GM21576 (cell line): ENCODE results near the gene ACTR3C.

ENCODE experiments used
- ATAC-seq: cut with Tn5 transposase; IDR thresholded peaks from one replicate; pipeline ENCODE4 v1.9.1; 2021; ENCODE audit warnings: mild to moderate bottlenecking, moderate library complexity; ENCODE audit not compliant: unreplicated experiment

Gene ACTR3C

GRCh38 chr7:150359622-150360362 is 36.4 kb upstream of the ACTR3C start:
- no peak for ATAC-seq

GRCh38 chr7:150358988-150359621 is 35.8 kb upstream of the ACTR3C start:
- ATAC-seq, result no peak

GRCh38 chr7:150358433-150358832 is 35.1 kb upstream of the ACTR3C start:
- ATAC-seq, result no peak

- peak; percentile 9 for ATAC-seq
Measured at GRCh38 chr7:150357771-150358427, 34.6 kb upstream of the ACTR3C start.

GRCh38 chr7:150357270-150357669 is 33.9 kb upstream of the ACTR3C start:
- peak; percentile 49 for ATAC-seq

- ATAC-seq, result no peak
Measured at GRCh38 chr7:150356265-150356897, 33.0 kb upstream of the ACTR3C start.

- no peak for ATAC-seq
Measured at GRCh38 chr7:150355666-150356059, 32.3 kb upstream of the ACTR3C start.

GRCh38 chr7:150351587-150352194 is 28.3 kb upstream of the ACTR3C start:
- no peak for ATAC-seq

- ATAC-seq, result no peak
Measured at GRCh38 chr7:150346922-150347321, 23.6 kb upstream of the ACTR3C start.

- ATAC-seq, result no peak
Measured at GRCh38 chr7:150345012-150345411, 21.7 kb upstream of the ACTR3C start.

GRCh38 chr7:150344299-150344698 is 21.0 kb upstream of the ACTR3C start:
- no peak for ATAC-seq

- no peak for ATAC-seq
Measured at GRCh38 chr7:150343225-150343624, 19.9 kb upstream of the ACTR3C start.

GRCh38 chr7:150342121-150342408 is 18.7 kb upstream of the ACTR3C start:
- ATAC-seq, result no peak

- ATAC-seq, result no peak
Measured at GRCh38 chr7:150341263-150342120, 18.1 kb upstream of the ACTR3C start, which contains the start of gene RARRES2. TSS of gene RARRES2 (minus strand) at chr7:150341629. CDS start at chr7:150340609, 1,020 bp downstream.

GRCh38 chr7:150340875-150341262 is 17.5 kb upstream of the ACTR3C start:
- ATAC-seq, result no peak

- no peak for ATAC-seq
Measured at GRCh38 chr7:150340024-150340749, 16.8 kb upstream of the ACTR3C start.

GRCh38 chr7:150339409-150339809 is 16.1 kb upstream of the ACTR3C start:
- ATAC-seq, result no peak

GRCh38 chr7:150338166-150338829 is 15.0 kb upstream of the ACTR3C start:
- ATAC-seq, result no peak

GRCh38 chr7:150337659-150338081 is 14.3 kb upstream of the ACTR3C start:
- ATAC-seq, result no peak
